H9 (cell line): ENCODE results near the gene PLEK2. TPM values are rescaled to one million over a fixed set of nuclear protein-coding genes. Genes with fewer than 3 reads are reported as not detected.
A peak's percentile ranks its signal among the peaks of the same experiment; 100 is the strongest.

Source experiments
- DNase-seq: peaks from one replicate; pipeline ENCODE4 v3.0.0-alpha.2; 2017
- H2AFZ ChIP-seq: one replicate; pipeline ENCODE4 v1.6.1; 2013; ENCODE audit warnings: mild to moderate bottlenecking, low read length, control low read depth, moderate library complexity
- H2AK5ac ChIP-seq: 2 replicates; pipeline ENCODE4 v1.6.1; 2013; ENCODE audit warnings: low read length, control low read depth, mixed read lengths; ENCODE audit not compliant: insufficient read length
- H2BK120ac ChIP-seq: one replicate; pipeline ENCODE4 v1.6.1; 2013; ENCODE audit warnings: low read depth, mild to moderate bottlenecking, low read length, control low read depth, inconsistent platforms; ENCODE audit not compliant: poor library complexity, severe bottlenecking
- H2BK12ac ChIP-seq: 2 replicates; pipeline ENCODE4 v1.6.1; 2013; ENCODE audit warnings: low read length, control low read depth, mixed read lengths, low read depth; ENCODE audit not compliant: insufficient read length
- H2BK15ac ChIP-seq: 2 replicates; pipeline ENCODE4 v1.6.1; 2013; ENCODE audit warnings: low read depth, low read length, control low read depth
- H2BK20ac ChIP-seq: one replicate; pipeline ENCODE4 v1.6.1; 2013; ENCODE audit warnings: low read depth, mild to moderate bottlenecking, low read length, control low read depth, inconsistent platforms; ENCODE audit not compliant: poor library complexity, severe bottlenecking
- H2BK5ac ChIP-seq: 2 replicates; pipeline ENCODE4 v1.6.1; 2013; ENCODE audit warnings: low read length, control low read depth, mixed read lengths; ENCODE audit not compliant: insufficient read length
- H3K14ac ChIP-seq: 2 replicates; pipeline ENCODE4 v1.6.1; 2013; ENCODE audit warnings: low read length, control low read depth; ENCODE audit not compliant: insufficient read depth
- H3K18ac ChIP-seq: 2 replicates; pipeline ENCODE4 v1.6.1; 2013; ENCODE audit warnings: low read depth, mild to moderate bottlenecking, mixed read lengths, low read length, control low read depth; ENCODE audit not compliant: insufficient read length
- H3K23ac ChIP-seq: 2 replicates; pipeline ENCODE4 v1.6.1; 2013; ENCODE audit warnings: low read length, control low read depth, mixed read lengths, low read depth; ENCODE audit not compliant: insufficient read length
- H3K23me2 ChIP-seq: 2 replicates; pipeline ENCODE4 v1.6.1; 2013; ENCODE audit warnings: low read depth, mild to moderate bottlenecking, mixed read lengths, low read length, control low read depth; ENCODE audit not compliant: insufficient read length, poor library complexity, severe bottlenecking
- H3K27ac ChIP-seq: 2 replicates; pipeline ENCODE4 v1.5.1; 2013; ENCODE audit warnings: low read length, control low read depth, mixed read lengths, low read depth; ENCODE audit not compliant: insufficient read length
- H3K27me3 ChIP-seq: 2 replicates; pipeline ENCODE4 v1.6.1; 2013; ENCODE audit warnings: low read length, control low read depth, inconsistent platforms; ENCODE audit not compliant: insufficient read depth
- H3K4ac ChIP-seq: 2 replicates; pipeline ENCODE4 v1.6.1; 2013; ENCODE audit warnings: low read depth, mild to moderate bottlenecking, control low read depth, inconsistent platforms, low read length, moderate library complexity
- H3K4me1 ChIP-seq: 2 replicates; pipeline ENCODE4 v1.6.1; 2013; ENCODE audit warnings: low read length, control low read depth, inconsistent platforms; ENCODE audit not compliant: insufficient read depth
- H3K4me2 ChIP-seq: 2 replicates; pipeline ENCODE4 v1.6.1; 2013; ENCODE audit warnings: low read length, control low read depth, mixed read lengths; ENCODE audit not compliant: insufficient read length, insufficient read depth
- H3K56ac ChIP-seq: 2 replicates; pipeline ENCODE4 v1.6.1; 2013; ENCODE audit warnings: low read depth, mild to moderate bottlenecking, mixed read lengths, low read length, control low read depth; ENCODE audit not compliant: insufficient read length
- H3K79me1 ChIP-seq: 2 replicates; pipeline ENCODE4 v1.6.1; 2013; ENCODE audit warnings: low read depth, mild to moderate bottlenecking, moderate library complexity, low read length, control low read depth, inconsistent platforms; ENCODE audit not compliant: insufficient read depth, poor library complexity, severe bottlenecking
- H3K79me2 ChIP-seq: 2 replicates; pipeline ENCODE4 v1.6.1; 2013; ENCODE audit warnings: low read length, control low read depth, inconsistent platforms; ENCODE audit not compliant: insufficient read depth
- H3K9ac ChIP-seq: 2 replicates; pipeline ENCODE4 v1.6.1; 2013; ENCODE audit warnings: low read length, control low read depth, mixed read lengths; ENCODE audit not compliant: insufficient read length; ENCODE audit errors: extremely low read depth
- H3K9me3 ChIP-seq: one replicate; pipeline ENCODE4 v1.6.1; 2013; ENCODE audit warnings: low read depth, low read length, inconsistent platforms; ENCODE audit not compliant: control insufficient read depth
- H3T11ph ChIP-seq: one replicate; pipeline ENCODE4 v1.6.1; 2013; ENCODE audit warnings: mild to moderate bottlenecking, low read length, control low read depth, inconsistent platforms
- H4K20me1 ChIP-seq: one replicate; pipeline ENCODE4 v1.6.1; 2013; ENCODE audit not compliant: control insufficient read depth, insufficient read length, insufficient read depth
- H4K5ac ChIP-seq: 2 replicates; pipeline ENCODE4 v1.6.1; 2013; ENCODE audit warnings: low read depth, mild to moderate bottlenecking, mixed read lengths, low read length, control low read depth; ENCODE audit not compliant: insufficient read length
- H4K8ac ChIP-seq: replicated peaks from 2 replicates; pipeline ENCODE4 v1.6.1; 2013; ENCODE audit warnings: low read length, control low read depth, mixed read lengths, low read depth; ENCODE audit not compliant: insufficient read length
- H4K91ac ChIP-seq: 2 replicates; pipeline ENCODE4 v1.6.1; 2013; ENCODE audit warnings: low read depth, mild to moderate bottlenecking, moderate library complexity, mixed read lengths, low read length, control low read depth; ENCODE audit not compliant: insufficient read length
- H3K27ac Mint-ChIP-seq, 3 experiments: 2 replicates in 2 of 3; 3 replicates in 1 of 3; pipeline ENCODE4 v1.8.0; 2020 to 2021; ENCODE audit warnings: mixed read lengths in 3 of 3, mild to moderate bottlenecking in 1 of 3, moderate library complexity in 1 of 3
- H3K27me3 Mint-ChIP-seq: 2 replicates; pipeline ENCODE4 v1.8.0; 2021; ENCODE audit warnings: low read depth, mild to moderate bottlenecking, moderate library complexity, mixed read lengths
- H3K36me3 Mint-ChIP-seq, 3 experiments: 2 replicates in 2 of 3; 3 replicates in 1 of 3; pipeline ENCODE4 v1.8.0; 2020 to 2021; ENCODE audit warnings: low read depth in 3 of 3, mixed read lengths in 3 of 3; ENCODE audit not compliant: insufficient read depth in 1 of 3
- H3K4me1 Mint-ChIP-seq, 2 experiments: 2 replicates each; pipeline ENCODE4 v1.8.0; 2020; ENCODE audit warnings: mixed read lengths in 2 of 2
- H3K4me3 Mint-ChIP-seq, 2 experiments: 2 replicates in 1 of 2; 3 replicates in 1 of 2; pipeline ENCODE4 v1.8.0; 2020 to 2021; ENCODE audit warnings: mild to moderate bottlenecking in 2 of 2, mixed read lengths in 2 of 2, moderate library complexity in 1 of 2
- H3K9me3 Mint-ChIP-seq, 2 experiments: 2 replicates in 1 of 2; 3 replicates in 1 of 2; pipeline ENCODE4 v1.8.0; 2020; ENCODE audit warnings: mild to moderate bottlenecking in 2 of 2, mixed read lengths in 2 of 2, moderate library complexity in 1 of 2
- WGBS: extraction: QIAGEN DNeasy Blood & Tissue Kit; methylation state at CpG from one replicate; pipeline ENCODE4 v1.1.7; 2013; ENCODE audit warnings: missing lambda C conversion rate, low lambda C conversion rate, mixed read lengths; ENCODE audit not compliant: insufficient read length; ENCODE audit errors: extremely low coverage; 5-methylcytosine and 5-hydroxymethylcytosine counted together
- total RNA-seq: library from RNA; stranded (reverse); gene quantifications from 2 replicates; pipeline ENCODE4 v1.2.1, GENCODE V29; 2021
- TF ChIP-seq, protein P1 (sequence below): fragments of 200-600 bp; sonication (generic); conservative IDR thresholded peaks from 3 replicates; pipeline ENCODE4 v1.8.0; 2021; ENCODE audit warnings: antibody characterized with exemption, mild to moderate bottlenecking

PLEK2 gene
- total RNA-seq, 1 experiment from 2014 or later, result not detected

DNA sequence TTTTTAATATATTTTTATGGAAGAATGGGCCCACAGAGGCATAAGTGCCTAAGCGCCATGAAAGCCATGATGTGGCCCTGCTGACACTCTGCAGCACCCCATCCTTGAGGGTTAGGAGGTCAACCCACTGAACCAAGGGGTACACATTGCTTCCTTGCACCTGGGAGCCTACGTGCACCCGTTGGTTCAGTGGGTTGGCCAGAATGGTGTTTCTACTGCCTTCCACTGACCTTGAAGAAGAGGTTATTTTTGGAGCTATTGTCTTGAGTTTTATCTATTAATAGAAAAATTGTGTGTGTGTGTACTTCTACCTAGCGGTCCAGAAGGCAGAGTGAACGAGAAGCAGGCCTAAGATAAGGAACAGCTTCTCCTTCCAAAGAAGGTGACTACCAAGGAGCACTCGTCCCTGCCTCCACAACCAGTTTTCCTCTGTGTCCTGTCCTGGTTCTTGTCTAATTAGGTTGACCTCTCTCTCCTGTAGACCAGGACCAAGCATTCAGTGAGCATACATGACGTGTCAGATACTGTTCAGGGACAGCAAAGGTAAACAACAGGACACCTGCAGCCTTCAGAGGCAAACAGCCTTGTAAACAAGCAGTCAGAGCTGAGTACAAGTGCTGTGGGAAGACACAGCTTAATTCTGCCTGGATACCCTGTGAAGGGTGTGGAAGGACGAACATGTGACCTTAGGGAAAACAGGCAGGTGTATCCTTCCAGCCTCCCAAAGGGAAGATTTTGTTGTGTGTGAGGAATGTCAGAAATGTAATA, 30.4 kb upstream of the PLEK2 start:
- no peaks in the 10 kb centered on the region for H3K9me3 Mint-ChIP-seq
- Histone ChIP-seq H3K4me2 (no peak overlapping the region), H2BK5ac (no peak overlapping the region), H2AK5ac (no peak overlapping the region), H3K79me1 (no peaks in the 10 kb centered on the region), H3K23me2 (no peaks in the 10 kb centered on the region), H3K56ac (no peak overlapping the region), H3K27ac (no peak overlapping the region), H2AFZ (no peak overlapping the region), H2BK15ac (no peak overlapping the region), H4K20me1 (no peaks in the 10 kb centered on the region), H3K9ac (no peak overlapping the region), H3K9me3 (no peaks in the 10 kb centered on the region), H3K4ac (no peak overlapping the region), H2BK12ac (no peak overlapping the region), H3K18ac (no peak overlapping the region), H3K79me2 (no peaks in the 10 kb centered on the region), H2BK20ac (no peak overlapping the region), H4K8ac (no peak overlapping the region), H3K23ac (no peak overlapping the region), H4K91ac (no peak overlapping the region), H3T11ph (no peak overlapping the region), H3K4me1 (peaks cover 11% of the 10 kb centered on the region), H2BK120ac (no peak overlapping the region), H3K14ac (no peak overlapping the region), H3K27me3 (no peaks in the 10 kb centered on the region), H4K5ac (no peak overlapping the region)
- H3K27ac Mint-ChIP-seq, result peak overlapping the region in 1 of 3 experiments; percentile 37; a peak in 3 of 7 replicates
- H3K36me3 Mint-ChIP-seq, result no peaks in the 10 kb centered on the region
- no peak for DNase-seq
- peaks cover 1% of the 10 kb centered on the region for H3K27me3 Mint-ChIP-seq
- peaks cover 37 to 41% of the 10 kb centered on the region in 2 experiments for H3K4me1 Mint-ChIP-seq
- TF ChIP-seq, protein P1, sequence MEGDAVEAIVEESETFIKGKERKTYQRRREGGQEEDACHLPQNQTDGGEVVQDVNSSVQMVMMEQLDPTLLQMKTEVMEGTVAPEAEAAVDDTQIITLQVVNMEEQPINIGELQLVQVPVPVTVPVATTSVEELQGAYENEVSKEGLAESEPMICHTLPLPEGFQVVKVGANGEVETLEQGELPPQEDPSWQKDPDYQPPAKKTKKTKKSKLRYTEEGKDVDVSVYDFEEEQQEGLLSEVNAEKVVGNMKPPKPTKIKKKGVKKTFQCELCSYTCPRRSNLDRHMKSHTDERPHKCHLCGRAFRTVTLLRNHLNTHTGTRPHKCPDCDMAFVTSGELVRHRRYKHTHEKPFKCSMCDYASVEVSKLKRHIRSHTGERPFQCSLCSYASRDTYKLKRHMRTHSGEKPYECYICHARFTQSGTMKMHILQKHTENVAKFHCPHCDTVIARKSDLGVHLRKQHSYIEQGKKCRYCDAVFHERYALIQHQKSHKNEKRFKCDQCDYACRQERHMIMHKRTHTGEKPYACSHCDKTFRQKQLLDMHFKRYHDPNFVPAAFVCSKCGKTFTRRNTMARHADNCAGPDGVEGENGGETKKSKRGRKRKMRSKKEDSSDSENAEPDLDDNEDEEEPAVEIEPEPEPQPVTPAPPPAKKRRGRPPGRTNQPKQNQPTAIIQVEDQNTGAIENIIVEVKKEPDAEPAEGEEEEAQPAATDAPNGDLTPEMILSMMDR, result no peak
- WGBS, result no CpG with 5 or more reads among the region's 8 CpGs
- H3K4me3 Mint-ChIP-seq, result no peak overlapping the region
